ENCODE data around the gene ABHD11. TPM values are rescaled to one million over a fixed set of nuclear protein-coding genes. Genes with fewer than 3 reads are reported as not detected.
"Not testable (repeated sequence)": the region's sequence is repeated elsewhere in the genome, so short reads cannot be mapped to it uniquely, and the experiment has no call there.

ABHD11 gene
- polyA plus RNA-seq (2012; ENCODE audit: insufficient read depth, insufficient read length), result 18.0 TPM

- peak; percentile 94 for DNase-seq (ENCODE audit: low read depth, low spot score)
- peak within 1 kb of the TSS; percentile 82 for H3K4me3 ChIP-seq (ENCODE audit: low read length)
These were observed at the start of gene ABHD11 for GRCh38 chr7:73738612-73739386. Gene ABHD11 (minus strand): TSS chr7:73738802. CDS start chr7:73738770, 32 bp downstream.

- not testable (repeated sequence) for DNase-seq (ENCODE audit: low read depth, low spot score); H3K4me3 ChIP-seq (ENCODE audit: low read length)
These were observed 49.1 kb upstream of the ABHD11 start for GRCh38 chr7:73787786-73788048.

- no peak for DNase-seq (ENCODE audit: low read depth, low spot score)
- no peak overlapping the region for H3K4me3 ChIP-seq (ENCODE audit: low read length)
These were observed 48.0 kb upstream of the ABHD11 start for GRCh38 chr7:73786588-73786987.

- no peak for DNase-seq (ENCODE audit: low read depth, low spot score)
- H3K4me3 ChIP-seq (ENCODE audit: low read length), result no peak overlapping the region
These were observed 40.9 kb upstream of the ABHD11 start for GRCh38 chr7:73779517-73779916.

GRCh38 chr7:73778801-73779389 is 40.3 kb upstream of the ABHD11 start:
- H3K4me3 ChIP-seq (ENCODE audit: low read length), result no peak overlapping the region
- no peak for DNase-seq (ENCODE audit: low read depth, low spot score)

- peak; percentile 14 for DNase-seq (ENCODE audit: low read depth, low spot score)
- H3K4me3 ChIP-seq (ENCODE audit: low read length), result no peak overlapping the region
These were observed 36.3 kb upstream of the ABHD11 start for GRCh38 chr7:73774923-73775322.

- H3K4me3 ChIP-seq (ENCODE audit: low read length), result no peak overlapping the region
- no peak for DNase-seq (ENCODE audit: low read depth, low spot score)
These were observed 35.3 kb upstream of the ABHD11 start for GRCh38 chr7:73773700-73774517.

- peak overlapping the region; percentile 38; the same call in 1 of the 2 replicates for H3K4me3 ChIP-seq (ENCODE audit: low read length)
These were observed 32.5 kb upstream of the ABHD11 start for GRCh38 chr7:73770860-73771670.

GRCh38 chr7:73770002-73770859 is 31.6 kb upstream of the ABHD11 start, which contains the start of gene CLDN3:
Gene CLDN3 (minus strand): TSS chr7:73770270. CDS start chr7:73770049, 221 bp downstream.
- H3K4me3 ChIP-seq (ENCODE audit: low read length), result peak within 1 kb of the TSS; percentile 38
- DNase-seq (ENCODE audit: low read depth, low spot score), result no peak

More at GRCh38 chr7:73770860-73771670, 32.5 kb upstream of the ABHD11 start:
- DNase-seq (ENCODE audit: low read depth, low spot score), result no peak

GRCh38 chr7:73769481-73770001 is 30.9 kb upstream of the ABHD11 start:
- no peak overlapping the region for H3K4me3 ChIP-seq (ENCODE audit: low read length)
- no peak for DNase-seq (ENCODE audit: low read depth, low spot score)

- H3K4me3 ChIP-seq (ENCODE audit: low read length), result no peak overlapping the region
- no peak for DNase-seq (ENCODE audit: low read depth, low spot score)
These were observed 30.3 kb upstream of the ABHD11 start for GRCh38 chr7:73768641-73769480.

- no peak for DNase-seq (ENCODE audit: low read depth, low spot score)
These were observed 28.1 kb upstream of the ABHD11 start for GRCh38 chr7:73766556-73767229.

GRCh38 chr7:73762659-73762999 is 24.0 kb upstream of the ABHD11 start:
- no peak for DNase-seq (ENCODE audit: low read depth, low spot score)
- H3K4me3 ChIP-seq (ENCODE audit: low read length), result no peak overlapping the region

More at GRCh38 chr7:73766556-73767229, 28.1 kb upstream of the ABHD11 start:
- no peak overlapping the region for H3K4me3 ChIP-seq (ENCODE audit: low read length)

GRCh38 chr7:73761854-73762658 is 23.5 kb upstream of the ABHD11 start:
- no peak overlapping the region for H3K4me3 ChIP-seq (ENCODE audit: low read length)
- DNase-seq (ENCODE audit: low read depth, low spot score), result no peak

GRCh38 chr7:73758581-73759138 is 20.1 kb upstream of the ABHD11 start:
- DNase-seq (ENCODE audit: low read depth, low spot score), result no peak
- no peak overlapping the region for H3K4me3 ChIP-seq (ENCODE audit: low read length)
